Stimulated activated naive CD4-positive, alpha-beta T cell (primary cell): ENCODE results near the gene ATP2B2.
"Not testable (repeated sequence)": the region's sequence is repeated elsewhere in the genome, so short reads cannot be mapped to it uniquely, and the experiment has no call there.

ENCODE experiments used
- DNase-seq, 6 experiments: peaks; one replicate each; lab custom pipeline; 2025; lab: John Stamatoyannopoulos, UW

Gene ATP2B2

DNA sequence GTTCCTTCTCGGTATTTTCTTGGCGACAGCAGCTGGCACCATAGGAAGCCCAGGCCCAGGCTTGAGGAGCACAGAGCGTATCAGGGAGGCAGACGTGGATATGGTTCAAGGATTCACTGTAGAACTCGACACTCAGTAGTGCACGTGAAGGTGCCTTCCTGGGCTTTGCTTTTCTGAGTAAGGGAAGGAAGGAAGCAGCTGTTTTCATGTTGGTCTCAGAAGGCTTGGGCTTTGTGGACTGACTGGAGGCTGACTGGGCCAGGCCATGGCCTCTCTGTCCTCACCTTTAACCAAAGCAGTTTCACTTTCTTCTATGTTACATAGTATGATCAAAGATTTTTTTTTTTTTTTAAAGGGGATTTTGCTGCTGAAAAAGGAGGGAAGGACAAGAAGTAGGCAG is 205.7 kb downstream of the ATP2B2 start:
- DNase-seq: no peak

DNA sequence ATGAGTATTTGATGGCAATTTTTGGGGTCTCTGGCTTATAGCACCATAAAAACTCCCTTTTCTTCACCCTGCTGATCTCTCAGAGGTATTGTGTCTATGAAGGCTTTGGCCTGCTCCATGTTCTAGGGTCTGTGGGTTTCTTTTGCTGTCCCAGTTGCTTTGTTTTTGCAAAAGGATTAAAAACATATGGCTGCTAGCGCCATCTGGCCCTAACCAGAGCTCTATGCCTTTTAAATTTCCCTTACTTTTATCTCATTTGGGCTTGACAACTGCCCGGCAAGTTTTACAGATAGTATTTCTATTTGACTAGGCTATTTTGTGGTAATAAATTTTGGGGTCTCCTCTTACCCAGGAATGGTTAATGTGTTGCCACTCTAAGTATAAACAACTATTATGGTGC is 206.2 kb downstream of the ATP2B2 start:
- no peak for DNase-seq

GRCh38 chr3:10298064-10298463 is 207.3 kb downstream of the ATP2B2 start:
- DNase-seq: not testable (repeated sequence)

DNA sequence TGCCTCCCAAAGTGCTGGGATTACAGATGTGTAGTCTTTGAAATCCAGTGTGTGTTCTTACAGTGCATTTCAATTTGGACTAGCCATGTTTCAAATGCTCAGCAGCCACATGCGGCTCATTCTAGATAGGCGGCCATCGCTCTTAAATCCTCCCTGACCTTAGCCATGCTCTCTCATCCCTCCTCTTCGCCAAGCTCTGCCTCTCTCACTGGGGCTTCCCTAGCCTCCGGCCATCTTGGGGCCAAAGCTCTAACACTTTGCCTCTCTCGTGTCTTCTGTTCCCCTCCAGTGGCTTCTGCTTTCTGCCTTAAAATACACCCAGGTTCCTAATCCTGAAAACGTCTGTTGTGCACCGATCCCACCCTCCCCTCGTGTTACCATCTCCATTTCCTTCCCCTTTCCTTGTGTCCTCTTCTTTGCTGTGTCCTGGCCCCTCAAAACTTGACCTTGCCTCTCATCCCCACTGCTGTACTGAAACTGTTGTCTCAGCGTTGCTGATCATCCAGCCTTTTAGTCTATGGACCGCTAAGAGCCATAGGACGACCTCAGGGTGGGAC is 211.3 kb downstream of the ATP2B2 start:
- DNase-seq: no peak

DNA sequence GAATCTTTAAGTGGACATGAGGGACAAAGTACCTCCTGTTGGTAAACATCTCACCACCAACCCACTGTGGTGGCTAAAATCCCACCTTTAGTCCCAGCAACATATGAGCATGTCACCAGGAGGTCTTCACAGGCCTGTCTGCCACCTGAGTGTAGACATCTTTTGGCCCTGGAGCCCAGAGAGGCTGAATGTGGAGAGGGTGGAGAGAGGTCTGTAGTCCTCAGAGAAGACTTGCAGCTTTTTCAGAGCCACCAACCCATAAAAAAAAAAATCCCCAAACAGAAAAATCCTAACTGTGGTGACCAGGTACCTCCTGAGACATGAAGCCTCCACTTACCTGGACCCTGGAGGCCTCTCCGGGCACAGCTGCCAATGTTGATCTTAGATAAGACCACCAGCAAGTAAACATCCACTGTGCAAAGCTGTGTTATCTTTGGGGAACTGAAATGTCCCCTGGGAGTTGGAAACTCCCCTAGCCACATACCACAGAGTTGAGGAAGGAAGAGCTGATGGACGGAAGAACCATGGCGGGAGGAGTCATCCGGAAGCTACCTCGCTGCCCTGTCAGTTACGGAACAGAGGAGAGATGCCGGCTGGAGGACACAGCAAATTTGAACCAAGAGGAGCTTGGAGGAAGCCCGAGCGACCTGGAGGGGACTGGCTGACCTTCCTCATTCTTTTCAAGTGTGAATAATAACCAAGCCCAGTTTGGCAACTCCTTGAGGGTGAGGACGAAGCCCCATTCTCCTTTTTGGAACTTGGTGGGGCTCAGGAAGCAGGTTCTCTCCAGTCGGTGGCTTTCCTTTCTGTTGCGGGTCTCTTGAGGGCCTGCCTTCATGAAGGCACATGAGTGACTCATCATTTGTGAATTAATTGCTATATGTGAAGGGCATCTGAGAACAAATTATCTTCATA is 212.6 kb downstream of the ATP2B2 start, which contains the start of gene GHRL:
TSS of gene GHRL (minus strand) at position 443 of the 915 bp plus-strand sequence. CDS start 2,767 bp downstream, outside the sequence.
- DNase-seq: no peak

DNA sequence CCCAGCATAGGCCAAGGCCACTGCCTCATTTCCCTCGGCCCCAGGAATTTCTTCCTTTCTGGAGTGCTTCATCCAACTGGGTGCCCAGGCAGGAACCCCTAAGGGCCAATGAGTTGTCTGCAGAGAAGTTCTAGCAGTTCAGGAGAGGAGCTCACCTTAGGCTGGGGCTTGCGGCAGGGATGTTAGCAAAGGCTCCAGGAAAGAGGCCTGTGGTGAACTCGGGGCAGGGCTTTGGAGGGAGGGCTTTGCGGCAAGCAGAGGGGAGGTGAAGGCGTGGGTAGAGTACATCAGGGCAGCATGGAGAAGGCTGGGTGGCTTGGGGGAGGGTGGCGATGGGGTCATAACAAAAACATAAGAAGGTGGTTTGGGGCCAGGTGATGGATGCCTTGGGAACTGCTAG is 213.7 kb downstream of the ATP2B2 start:
- DNase-seq: no peak

- no peak for DNase-seq
Observed at GRCh38 chr3:10290481-10291176, 214.8 kb downstream of the ATP2B2 start.

GRCh38 chr3:10289787-10290355 is 215.5 kb downstream of the ATP2B2 start:
- DNase-seq: no peak

DNA sequence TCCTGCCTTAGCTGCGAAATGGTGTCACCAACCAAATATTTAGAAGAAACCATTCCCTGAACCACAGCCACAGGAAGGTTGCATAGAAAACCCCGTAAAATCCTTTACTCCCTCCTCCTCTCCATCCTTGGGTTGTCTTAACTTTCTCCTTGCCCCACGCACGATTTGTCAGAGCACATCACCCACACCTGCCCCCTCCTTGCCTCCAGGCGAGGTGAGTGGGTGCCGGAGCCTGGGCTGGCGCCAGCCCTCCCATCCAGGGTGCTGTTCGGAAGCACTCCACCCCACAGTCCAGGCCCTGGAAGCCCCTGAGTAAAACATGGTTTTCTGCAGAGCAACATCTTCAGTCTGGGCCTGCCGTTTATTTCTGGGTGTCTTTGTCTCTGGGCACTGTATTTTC is 216.3 kb downstream of the ATP2B2 start:
- no peak for DNase-seq

DNA sequence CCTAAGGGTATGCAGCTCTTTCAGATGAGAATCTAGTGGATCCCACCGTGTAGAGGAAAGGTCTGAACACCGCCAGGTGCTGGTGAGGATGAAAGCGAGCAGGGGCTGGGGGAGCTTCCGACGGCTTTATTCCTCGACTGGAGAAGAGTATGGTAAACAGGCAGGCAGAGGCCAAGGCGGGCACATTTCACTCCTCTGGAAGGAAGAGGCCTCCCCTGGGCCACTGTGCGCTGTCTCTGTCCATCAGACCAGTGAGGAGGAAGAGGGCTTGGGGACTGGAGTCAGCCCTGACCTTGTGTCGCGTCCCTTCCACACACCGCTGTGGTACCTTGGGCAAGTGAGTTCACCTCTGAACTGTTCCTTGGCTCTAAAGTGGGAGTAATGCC is 216.8 kb downstream of the ATP2B2 start:
- DNase-seq: no peak

GRCh38 chr3:10287936-10288574 is 217.3 kb downstream of the ATP2B2 start:
- DNase-seq: no peak

GRCh38 chr3:10286596-10287295 is 218.6 kb downstream of the ATP2B2 start:
- DNase-seq: peak in 2 of 6 experiments; percentile 30 to 72

GRCh38 chr3:10286133-10286524 is 219.3 kb downstream of the ATP2B2 start:
- no peak for DNase-seq

DNA sequence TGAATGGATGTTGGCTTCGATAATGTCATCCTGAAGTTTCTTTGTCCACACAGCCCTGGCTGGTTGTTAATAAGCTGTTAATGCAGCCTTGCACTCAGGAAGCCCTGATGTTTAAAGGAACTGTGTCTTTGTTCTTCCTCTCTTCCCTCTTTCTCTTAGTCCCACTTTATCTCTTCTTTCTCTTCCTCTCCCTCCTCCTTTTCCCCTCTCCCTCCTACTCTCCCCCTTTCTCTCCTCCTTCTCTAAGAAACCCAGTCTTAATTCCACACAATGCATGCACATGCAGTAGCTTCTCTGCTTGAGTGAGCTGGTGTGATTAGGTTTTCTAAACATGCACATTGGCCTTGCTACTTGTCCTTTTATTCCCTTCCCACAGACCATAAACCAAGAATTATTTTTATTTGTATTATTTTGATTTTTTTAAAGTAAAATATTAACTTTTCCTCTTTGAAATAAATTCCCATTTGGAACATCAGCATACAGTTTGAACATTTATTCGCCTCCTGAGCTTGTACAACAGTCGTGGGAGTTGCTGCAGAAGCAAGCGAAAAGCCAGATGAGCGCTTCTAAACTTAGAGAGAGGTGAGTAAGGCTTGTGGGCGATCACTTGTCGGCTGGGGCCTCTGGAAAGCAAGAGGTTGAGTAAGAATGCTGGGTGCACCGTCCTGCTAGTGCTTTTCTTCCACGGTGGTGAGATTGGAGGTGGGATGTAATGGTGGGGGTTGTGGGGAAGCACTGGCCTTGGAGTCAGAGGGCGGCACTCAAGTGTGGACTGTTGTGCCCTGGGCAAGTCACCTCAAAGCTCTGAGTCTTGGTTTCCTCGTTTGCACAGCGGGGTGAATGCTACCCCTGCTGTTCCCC is 219.9 kb downstream of the ATP2B2 start:
- no peak for DNase-seq

- DNase-seq: peak in 1 of 6 experiments; percentile 31
Observed at GRCh38 chr3:10284496-10284895, 220.9 kb downstream of the ATP2B2 start.

DNA sequence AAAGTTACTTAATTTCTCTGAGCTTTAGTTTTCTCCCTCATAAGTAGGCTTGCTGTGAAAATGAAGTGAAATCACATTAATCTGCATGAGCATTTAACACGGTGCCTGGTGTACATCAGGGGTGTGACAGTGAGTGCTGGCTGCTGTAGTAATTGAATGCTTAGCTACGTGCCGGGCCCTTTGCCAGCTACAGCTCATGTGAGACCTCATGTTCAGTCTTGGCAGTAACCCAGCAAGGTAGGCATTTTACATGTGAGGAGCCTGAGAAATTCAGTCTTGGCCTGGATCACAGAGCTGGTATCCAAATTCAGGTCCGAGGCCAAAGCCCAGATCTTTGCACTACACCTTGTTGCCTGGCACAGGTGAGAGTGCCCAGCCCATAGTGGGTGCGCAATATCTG is 221.7 kb downstream of the ATP2B2 start:
- no peak for DNase-seq

DNA sequence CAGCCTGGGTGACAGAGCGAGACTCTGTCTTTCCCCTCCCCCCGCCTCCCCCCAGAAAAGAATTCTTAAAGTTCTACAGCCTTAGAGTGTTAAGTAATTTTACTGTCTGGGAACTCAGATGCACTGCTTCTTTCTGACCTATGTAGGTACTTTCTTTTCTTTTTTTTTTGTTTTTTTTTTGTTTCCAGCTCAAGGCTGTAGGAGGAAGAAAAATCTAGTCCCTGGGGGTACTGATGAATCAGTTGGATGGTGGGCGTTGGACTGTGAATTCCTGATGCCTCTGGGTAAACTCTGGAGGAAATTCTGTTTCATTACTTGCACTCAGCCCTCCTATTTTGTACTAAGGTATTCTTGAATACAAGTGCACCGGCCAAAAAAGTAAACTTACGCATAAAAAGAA is 223.4 kb downstream of the ATP2B2 start:
- DNase-seq: no peak

GRCh38 chr3:10280571-10280970 is 224.8 kb downstream of the ATP2B2 start:
- DNase-seq: no peak

DNA sequence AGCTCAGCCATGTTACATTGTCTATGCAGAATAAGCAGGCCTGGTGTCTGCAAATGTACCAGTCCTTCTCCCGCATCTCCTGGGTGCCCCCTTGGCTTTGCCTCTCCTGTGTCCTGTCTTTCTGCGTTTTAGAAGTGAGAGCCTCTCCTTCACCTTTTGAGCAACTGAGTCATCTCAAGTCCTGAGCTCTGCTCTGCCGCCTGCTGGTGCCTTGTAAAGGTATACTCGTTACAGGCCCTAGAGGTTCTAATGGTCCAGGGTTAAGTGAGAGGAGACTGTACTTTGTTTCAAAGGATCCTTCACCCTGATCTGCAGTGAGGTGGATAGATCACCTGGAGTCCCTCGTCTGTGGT is 225.2 kb downstream of the ATP2B2 start:
- DNase-seq: no peak

- no peak for DNase-seq
Observed at GRCh38 chr3:10279384-10280176, 225.8 kb downstream of the ATP2B2 start.
